ENCODE measurements around the gene SOWAHA. TPM values are rescaled to one million over a fixed set of nuclear protein-coding genes. Genes with fewer than 3 reads are reported as not detected.

Gene SOWAHA
- total and polyA plus RNA-seq, 2 donors (not counting 3 experiments of a cell fraction or from before 2014, with no cell fraction given) = not detected

DNA sequence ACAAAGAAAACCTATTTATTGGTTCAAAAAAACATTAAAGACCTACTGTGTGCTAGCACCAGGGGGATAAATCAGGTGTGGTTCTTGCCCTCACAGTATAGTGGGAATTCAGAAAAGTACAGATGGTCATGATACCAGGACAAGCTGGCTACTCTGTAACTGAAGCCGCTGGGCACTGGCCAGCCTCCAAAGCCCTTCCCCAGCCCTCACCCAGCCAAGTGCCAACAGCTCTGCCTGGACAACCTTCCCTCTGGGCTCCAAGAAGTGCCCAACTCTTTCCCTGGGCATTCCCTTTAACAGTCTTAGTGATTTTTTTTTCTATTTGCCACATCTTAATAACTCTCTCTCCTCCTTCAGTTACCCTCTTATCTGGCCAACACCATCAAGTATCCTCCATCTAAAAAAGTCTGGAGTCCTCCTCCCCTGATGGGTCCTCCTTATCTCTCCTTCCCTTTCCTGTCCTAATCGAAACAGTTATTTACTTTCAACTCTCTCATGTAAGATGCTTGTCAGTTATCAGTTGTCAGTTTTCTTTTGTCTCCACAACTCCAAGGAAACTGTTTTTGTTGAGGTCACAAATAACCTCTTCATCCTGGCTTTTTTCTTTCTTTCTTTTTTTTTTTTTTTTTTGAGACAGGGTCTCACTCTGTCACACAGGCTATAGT, 22.8 kb upstream of the SOWAHA start:
- intact Hi-C loops (cut with micrococcal nuclease) = no loop called here
- TF ChIP-seq MYC (IDR thresholded peaks at IDR 0.05; ENCODE audit: low read depth, low read length) (no peak), EZH2 (IDR thresholded peaks at IDR 0.05; ENCODE audit: borderline replicate concordance, low read depth, low read length, severe bottlenecking) (no peak), FOS (IDR thresholded peaks at IDR 0.05; ENCODE audit: borderline replicate concordance, insufficient read depth, low read length) (no peak), JUN (IDR thresholded peaks at IDR 0.05; ENCODE audit: borderline replicate concordance, insufficient read depth, insufficient read length, low read depth) (no peak), GATA2 (IDR thresholded peaks at IDR 0.05; ENCODE audit: insufficient read depth, insufficient read length, low read depth, low read length) (no peak), POLR2AphosphoS5 (IDR thresholded peaks at IDR 0.05; ENCODE audit: insufficient read depth, low read depth, low read length) (no peak), POLR2A (IDR thresholded peaks at IDR 0.05; ENCODE audit: low read depth, low read length) (no peak)
- TF ChIP-seq, protein P1, sequence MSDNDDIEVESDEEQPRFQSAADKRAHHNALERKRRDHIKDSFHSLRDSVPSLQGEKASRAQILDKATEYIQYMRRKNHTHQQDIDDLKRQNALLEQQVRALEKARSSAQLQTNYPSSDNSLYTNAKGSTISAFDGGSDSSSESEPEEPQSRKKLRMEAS (IDR thresholded peaks at IDR 0.05; ENCODE audit: insufficient read depth, insufficient read length) = no peak
- TF ChIP-seq, protein P2, sequence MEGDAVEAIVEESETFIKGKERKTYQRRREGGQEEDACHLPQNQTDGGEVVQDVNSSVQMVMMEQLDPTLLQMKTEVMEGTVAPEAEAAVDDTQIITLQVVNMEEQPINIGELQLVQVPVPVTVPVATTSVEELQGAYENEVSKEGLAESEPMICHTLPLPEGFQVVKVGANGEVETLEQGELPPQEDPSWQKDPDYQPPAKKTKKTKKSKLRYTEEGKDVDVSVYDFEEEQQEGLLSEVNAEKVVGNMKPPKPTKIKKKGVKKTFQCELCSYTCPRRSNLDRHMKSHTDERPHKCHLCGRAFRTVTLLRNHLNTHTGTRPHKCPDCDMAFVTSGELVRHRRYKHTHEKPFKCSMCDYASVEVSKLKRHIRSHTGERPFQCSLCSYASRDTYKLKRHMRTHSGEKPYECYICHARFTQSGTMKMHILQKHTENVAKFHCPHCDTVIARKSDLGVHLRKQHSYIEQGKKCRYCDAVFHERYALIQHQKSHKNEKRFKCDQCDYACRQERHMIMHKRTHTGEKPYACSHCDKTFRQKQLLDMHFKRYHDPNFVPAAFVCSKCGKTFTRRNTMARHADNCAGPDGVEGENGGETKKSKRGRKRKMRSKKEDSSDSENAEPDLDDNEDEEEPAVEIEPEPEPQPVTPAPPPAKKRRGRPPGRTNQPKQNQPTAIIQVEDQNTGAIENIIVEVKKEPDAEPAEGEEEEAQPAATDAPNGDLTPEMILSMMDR (IDR thresholded peaks at IDR 0.05; ENCODE audit: extremely low read depth in 1 of 2, insufficient read depth in 1 of 2, low read depth in 1 of 2, low read length in 2 of 2) = no peak
- ChIA-PET POLR2A (no interaction called here), CTCF (interaction anchor here (0.9 to 1.5 kb wide), 4 partner anchors 9 to 43 kb away, joined by 3 to 4 read pairs (median 4); partner anchors contain the start of gene CCNI2)
- FAIRE-seq (no peak), DNase-seq (ENCODE audit: low read depth, low spot score) (no peak)
- Histone ChIP-seq H3K4me2 (ENCODE audit: insufficient read depth, low read length) (no peak overlapping the region), H3K9me3 (replicated peaks; ENCODE audit: control insufficient read depth, insufficient read depth, low read length) (no peaks in the 10 kb centered on the region), H3K79me2 (ENCODE audit: control insufficient read depth, insufficient read depth, low read length) (no peaks in the 10 kb centered on the region), H3K9me1 (replicated peaks; ENCODE audit: control insufficient read depth, extremely low read depth, insufficient read depth, low read length) (no peaks in the 10 kb centered on the region), H3K9ac (replicated peaks; ENCODE audit: extremely low read depth, insufficient read depth, low read length) (no peak overlapping the region), H3K4me3 (replicated peaks in 1 of 3; ENCODE audit: insufficient read depth in 1 of 3, low read depth in 1 of 3, low read length in 3 of 3) (no peak overlapping the region), H3K27ac (ENCODE audit: insufficient read depth, low read depth, low read length) (no peak overlapping the region), H2AFZ (ENCODE audit: low read depth, low read length) (no peak overlapping the region), H3K36me3 (ENCODE audit: control insufficient read depth in 2 of 2, extremely low read depth in 1 of 2, insufficient read depth in 2 of 2, low read length in 2 of 2) (no peaks in the 10 kb centered on the region), H3K4me1 (ENCODE audit: control insufficient read depth, extremely low read depth, insufficient read depth, low read length) (no peaks in the 10 kb centered on the region), H4K20me1 (replicated peaks; ENCODE audit: control insufficient read depth, extremely low read depth, insufficient read depth, low read length) (no peaks in the 10 kb centered on the region), H3K27me3 (ENCODE audit: control insufficient read depth in 2 of 2, insufficient read depth in 2 of 2, low read length in 2 of 2) (peaks cover 0 to 7% of the 10 kb centered on the region in 2 experiments)
- dilution Hi-C loops (cut with MboI; ENCODE audit: extremely low pct_ligation_motif_present, low sequenced_read_pairs) = no loop called here
- no TSS peak for BruUV-seq (replicated peaks)

Data from endothelial cell of umbilical vein (primary cell).